ENCODE measurements around the gene PIGQ. TPM values are rescaled to one million over a fixed set of nuclear protein-coding genes. Genes with fewer than 3 reads are reported as not detected.

The PIGQ gene
- total RNA-seq, 3 donors from 2014 or later = 37.8 to 39.6 (median 38.4) TPM

DNA sequence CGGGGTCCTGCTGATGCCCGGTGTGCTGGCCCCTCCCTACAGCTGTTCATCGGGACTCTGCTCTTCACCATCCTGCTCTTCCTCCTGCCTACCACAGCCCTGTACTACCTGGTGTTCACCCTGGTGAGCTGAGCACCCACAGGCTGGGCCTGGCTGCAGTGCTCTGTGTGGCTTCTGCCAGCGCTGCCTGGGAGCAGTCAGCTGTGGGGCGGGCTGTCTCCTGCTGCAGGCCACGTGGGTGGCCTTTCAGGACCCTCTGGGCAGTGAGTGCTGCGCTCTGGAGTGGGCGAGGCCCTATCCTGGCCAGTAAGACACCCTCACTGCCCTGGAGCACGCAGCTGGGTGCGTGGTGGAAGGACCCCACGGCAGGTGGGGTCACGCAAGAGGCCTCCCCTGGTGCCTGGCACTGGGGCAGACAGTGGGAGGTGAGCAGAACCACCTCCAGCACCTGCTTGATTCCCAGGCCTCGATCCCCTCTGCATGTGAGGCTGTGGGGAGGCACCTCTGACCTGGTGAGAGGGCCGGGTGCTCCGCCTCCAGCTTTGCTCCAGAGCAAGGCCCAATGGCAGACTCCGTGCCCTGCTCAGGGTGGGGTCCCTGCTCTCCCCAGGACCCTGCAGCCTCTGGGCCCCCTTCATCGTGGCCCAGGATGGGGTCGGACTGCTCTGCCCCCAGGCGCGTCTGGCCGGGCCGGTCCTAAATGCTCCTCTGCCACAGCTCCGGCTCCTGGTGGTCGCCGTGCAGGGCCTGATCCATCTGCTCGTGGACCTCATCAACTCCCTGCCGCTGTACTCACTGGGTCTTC lies 10.6 kb downstream of the PIGQ start:
- TF ChIP-seq, protein P1, sequence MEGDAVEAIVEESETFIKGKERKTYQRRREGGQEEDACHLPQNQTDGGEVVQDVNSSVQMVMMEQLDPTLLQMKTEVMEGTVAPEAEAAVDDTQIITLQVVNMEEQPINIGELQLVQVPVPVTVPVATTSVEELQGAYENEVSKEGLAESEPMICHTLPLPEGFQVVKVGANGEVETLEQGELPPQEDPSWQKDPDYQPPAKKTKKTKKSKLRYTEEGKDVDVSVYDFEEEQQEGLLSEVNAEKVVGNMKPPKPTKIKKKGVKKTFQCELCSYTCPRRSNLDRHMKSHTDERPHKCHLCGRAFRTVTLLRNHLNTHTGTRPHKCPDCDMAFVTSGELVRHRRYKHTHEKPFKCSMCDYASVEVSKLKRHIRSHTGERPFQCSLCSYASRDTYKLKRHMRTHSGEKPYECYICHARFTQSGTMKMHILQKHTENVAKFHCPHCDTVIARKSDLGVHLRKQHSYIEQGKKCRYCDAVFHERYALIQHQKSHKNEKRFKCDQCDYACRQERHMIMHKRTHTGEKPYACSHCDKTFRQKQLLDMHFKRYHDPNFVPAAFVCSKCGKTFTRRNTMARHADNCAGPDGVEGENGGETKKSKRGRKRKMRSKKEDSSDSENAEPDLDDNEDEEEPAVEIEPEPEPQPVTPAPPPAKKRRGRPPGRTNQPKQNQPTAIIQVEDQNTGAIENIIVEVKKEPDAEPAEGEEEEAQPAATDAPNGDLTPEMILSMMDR (IDR thresholded peaks at IDR 0.05) = no peak
- Histone ChIP-seq H3K9me3 (no peaks in the 10 kb centered on the region), H3K36me3 (ENCODE audit: low read depth) (no peaks in the 10 kb centered on the region), H3K4me3 (no peak overlapping the region), H3K4me1 (ENCODE audit: low read depth) (no peaks in the 10 kb centered on the region)
- intact Hi-C loops (cut with DNase I, micrococcal nuclease) = no loop called here
- ATAC-seq = no peak
- no peak for DNase-seq

DNA sequence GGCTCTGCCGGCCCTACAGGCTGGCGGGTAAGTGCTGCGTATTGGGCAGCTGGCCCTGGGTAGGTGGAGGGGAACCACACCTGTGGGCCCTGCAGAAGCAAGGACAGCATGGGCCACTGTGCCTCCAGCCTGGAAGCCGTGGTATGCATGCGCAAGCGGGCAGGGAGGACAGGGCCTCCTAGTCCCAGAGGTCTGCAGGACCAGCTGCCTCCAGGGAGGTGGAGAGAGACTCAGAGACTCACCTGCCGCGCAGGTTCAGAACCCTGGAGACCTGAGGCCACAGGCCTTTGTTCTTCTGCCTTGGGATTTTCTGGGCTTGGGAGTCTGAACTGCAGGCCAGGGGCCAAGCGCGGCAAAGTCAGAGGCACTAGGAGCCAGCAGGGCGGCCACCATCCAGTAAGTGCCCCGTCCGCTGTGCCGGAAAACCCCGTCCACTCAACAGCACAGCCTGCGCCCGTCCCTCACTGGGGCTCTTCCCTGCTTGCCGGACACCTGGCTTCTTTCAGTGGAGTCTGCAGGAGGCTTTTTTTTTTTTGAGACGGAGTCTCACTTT lies 11.3 kb downstream of the PIGQ start:
- Histone ChIP-seq H3K36me3 (ENCODE audit: low read depth) (no peaks in the 10 kb centered on the region), H3K4me3 (no peak overlapping the region), H3K9me3 (no peaks in the 10 kb centered on the region), H3K4me1 (ENCODE audit: low read depth) (no peaks in the 10 kb centered on the region)
- intact Hi-C loops (cut with DNase I, micrococcal nuclease) = no loop called here
- TF ChIP-seq, protein P1 (IDR thresholded peaks at IDR 0.05) = no peak
- DNase-seq (no peak), ATAC-seq (no peak)

DNA sequence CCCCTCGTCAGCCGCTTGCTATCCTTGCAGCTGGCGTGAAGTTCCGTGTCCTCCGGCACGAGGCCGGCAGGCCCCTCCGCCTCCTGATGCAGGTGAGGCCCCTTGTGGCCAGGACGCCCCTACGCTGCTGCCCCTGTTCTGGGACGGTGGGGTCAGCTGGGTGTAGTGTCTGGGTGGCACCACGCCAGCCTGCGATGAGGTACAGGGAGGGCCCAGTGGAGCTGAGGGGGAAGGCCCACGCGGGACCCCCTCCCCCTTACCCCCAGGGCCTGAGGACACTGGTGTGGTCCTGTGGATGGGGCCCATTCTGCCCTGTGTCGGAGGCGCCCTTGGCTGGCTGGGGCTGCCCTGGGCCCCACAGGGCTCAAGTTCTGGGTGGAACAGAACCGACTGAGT lies 12.4 kb downstream of the PIGQ start:
- no peaks in the 10 kb centered on the region for H3K36me3 ChIP-seq (ENCODE audit: low read depth)
- DNase-seq (no peak), ATAC-seq (no peak)
- H3K9me3 ChIP-seq = no peaks in the 10 kb centered on the region
- peaks cover 4% of the 10 kb centered on the region for H3K4me1 ChIP-seq (ENCODE audit: low read depth)
- no peak overlapping the region for H3K4me3 ChIP-seq
- TF ChIP-seq, protein P1 (IDR thresholded peaks at IDR 0.05) = no peak
- intact Hi-C loops (cut with DNase I, micrococcal nuclease) = no loop called here

DNA sequence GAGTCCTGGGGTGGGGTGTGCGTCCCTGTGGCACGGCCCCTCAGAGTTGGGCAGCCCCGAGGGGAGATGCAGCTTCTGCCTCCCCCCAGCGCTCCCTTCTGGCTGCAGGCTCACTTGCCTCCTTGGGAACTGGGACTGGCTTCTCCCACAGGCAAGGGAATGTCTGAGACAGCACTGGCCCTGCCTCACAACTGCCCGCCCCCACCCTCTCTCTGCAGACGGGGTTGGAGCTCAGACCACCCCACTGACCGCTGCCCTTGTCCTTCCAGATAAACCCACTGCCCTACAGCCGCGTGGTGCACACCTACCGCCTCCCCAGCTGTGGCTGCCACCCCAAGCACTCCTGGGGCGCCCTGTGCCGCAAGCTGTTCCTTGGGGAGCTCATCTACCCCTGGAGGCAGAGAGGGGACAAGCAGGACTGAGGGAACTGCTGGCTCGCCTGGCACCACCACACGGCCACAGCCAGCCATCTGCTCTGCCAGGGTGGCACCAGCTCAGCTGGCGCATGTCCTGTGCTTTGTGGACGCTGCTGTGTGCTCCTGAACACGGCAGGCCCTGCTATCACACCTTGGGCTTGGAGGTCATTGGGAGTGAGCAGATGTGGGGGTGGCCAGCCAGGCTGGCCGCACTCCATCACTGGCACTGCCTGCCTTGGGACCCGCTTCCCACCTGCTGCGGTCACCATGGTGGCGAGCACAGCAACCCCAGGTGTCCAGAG lies 13.0 kb downstream of the PIGQ start:
- intact Hi-C loops (cut with DNase I, micrococcal nuclease) = no loop called here
- Histone ChIP-seq H3K4me3 (no peak overlapping the region), H3K36me3 (ENCODE audit: low read depth) (no peaks in the 10 kb centered on the region), H3K9me3 (no peaks in the 10 kb centered on the region), H3K4me1 (ENCODE audit: low read depth) (peaks cover 7% of the 10 kb centered on the region)
- ATAC-seq (no peak), DNase-seq (no peak)
- TF ChIP-seq, protein P1 (IDR thresholded peaks at IDR 0.05) = no peak

DNA sequence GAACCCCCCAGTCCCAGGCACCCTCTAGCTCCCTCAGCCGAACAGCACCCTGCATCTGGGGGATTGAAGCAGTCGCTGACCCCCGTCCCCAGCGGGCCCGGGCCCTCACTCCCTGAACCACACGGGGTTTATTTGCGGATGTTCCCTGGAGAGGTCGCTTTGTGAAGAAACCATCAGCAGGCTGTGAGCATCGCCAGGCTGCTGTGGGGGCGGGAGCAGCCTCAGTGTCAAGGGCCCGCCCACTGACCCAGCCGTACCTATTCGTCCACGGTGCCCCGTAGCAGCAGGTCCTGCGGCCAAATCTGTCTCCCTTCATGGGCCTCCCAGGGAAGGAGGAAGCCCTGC lies 13.7 kb downstream of the PIGQ start:
- Histone ChIP-seq H3K4me1 (ENCODE audit: low read depth) (peaks cover 13% of the 10 kb centered on the region), H3K36me3 (ENCODE audit: low read depth) (no peaks in the 10 kb centered on the region), H3K4me3 (no peak overlapping the region), H3K9me3 (no peaks in the 10 kb centered on the region)
- intact Hi-C loops (cut with DNase I, micrococcal nuclease) = no loop called here
- TF ChIP-seq, protein P1 (IDR thresholded peaks at IDR 0.05) = no peak
- no peak for DNase-seq
- no peak for ATAC-seq

All from mucosa of descending colon (tissue), 3 donors.